Esophagus squamous epithelium (tissue), 5 donors: Measurements from ENCODE around the gene CRTAC1. TPM values are rescaled to one million over a fixed set of nuclear protein-coding genes. Genes with fewer than 3 reads are reported as not detected.

Experiments used
- DNase-seq: peaks from one replicate; lab custom pipeline; 2025; lab: John Stamatoyannopoulos, UW
- H3K27ac ChIP-seq, 4 donors: fragments of 200-600 bp; sonication (generic); one replicate each; pipeline ENCODE4 v1.5.1; 2016 to 2019; ENCODE audit warnings: mild to moderate bottlenecking in 1 of 4
- H3K27me3 ChIP-seq, 4 donors: fragments of 200-600 bp; sonication (generic); 1 replicate in 3 of 4; 2 replicates in 1 of 4; pipeline versions ENCODE4 v1.5.1 to v1.6.0; 2017 to 2021; ENCODE audit warnings: antibody characterized with exemption in 1 of 4
- H3K36me3 ChIP-seq, 3 donors: fragments of 200-600 bp; sonication (generic); one replicate each; pipeline ENCODE4 v1.5.1; 2016 to 2019
- H3K4me1 ChIP-seq, 3 donors: fragments of 200-600 bp; sonication (generic); one replicate each; pipeline ENCODE4 v1.5.1; 2017 to 2019
- H3K4me3 ChIP-seq, 4 donors: fragments of 200-600 bp; sonication (generic); 1 replicate in 3 of 4; 2 replicates in 1 of 4; pipeline ENCODE4 v1.5.1; 2016 to 2019; ENCODE audit warnings: mild to moderate bottlenecking in 2 of 4, moderate library complexity in 1 of 4
- H3K9me3 ChIP-seq, 3 donors: fragments of 200-600 bp; sonication (generic); one replicate each; pipeline ENCODE4 v1.5.1; 2016 to 2019
- POLR2A ChIP-seq, 4 donors: fragments of 450-650 bp; IDR thresholded peaks; one replicate each; pipeline ENCODE4 v1.6.1; 2017; ENCODE audit warnings: antibody characterized with exemption in 4 of 4, mild to moderate bottlenecking in 4 of 4, moderate library complexity in 3 of 4
- WGBS, 2 donors: methylation state at CpG; one replicate each; pipeline ENCODE4 v1.1.5; 2018; 5-methylcytosine and 5-hydroxymethylcytosine counted together
- intact Hi-C: fragments of 100-400 bp; cut with DNase I; formaldehyde crosslinking; loops from one replicate; pipeline ENCODE4 v1.15.0; 2022
- total RNA-seq, 4 donors: library from RNA; depleted of rRNA; stranded (reverse); fragments of >200 nt; gene quantifications; one replicate each; pipeline ENCODE4 v1.1.0, GENCODE V29; 2016
- TF ChIP-seq, protein P1 (sequence below), 6 experiments: fragments of 450-650 bp in 4 of 6; fragments of 200-600 bp in 2 of 6; sonication (generic) in 2 of 6; IDR thresholded peaks; one replicate each; pipeline ENCODE4 v1.5.1; 2016 to 2019; ENCODE audit warnings: antibody characterized with exemption in 6 of 6, mild to moderate bottlenecking in 4 of 6, moderate library complexity in 4 of 6
- donor health status: DM: yes; HTN: yes; CAD: no.

Gene CRTAC1
- total RNA-seq, 4 donors from 2014 or later, result 0.22 to 10.7 (median 2.5) TPM

DNA sequence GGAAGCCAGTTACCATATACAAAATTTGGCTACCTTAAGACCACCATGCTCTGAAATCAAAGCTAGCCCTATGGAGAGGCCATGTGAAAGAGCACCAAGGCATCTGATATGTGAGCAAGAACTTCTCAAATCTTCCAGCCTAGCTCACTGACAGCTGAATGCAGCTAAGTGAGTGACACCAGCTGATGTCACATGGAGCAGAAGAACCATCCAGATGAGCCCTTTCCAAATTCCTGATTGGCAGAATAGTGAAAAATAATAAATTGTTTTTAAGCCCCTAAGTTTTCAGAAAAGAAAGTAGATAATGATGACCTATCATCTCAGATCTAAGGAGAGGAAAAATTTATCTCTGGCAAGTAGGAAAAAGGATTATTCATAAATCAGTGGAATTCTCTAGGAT lies 85.6 kb downstream of the CRTAC1 start:
- intact Hi-C loops, result no loop called here
- DNase-seq, result no peak
- no peaks in the 10 kb centered on the region for H3K4me1 ChIP-seq
- no peak overlapping the region for H3K27ac ChIP-seq
- no peaks in the 10 kb centered on the region for H3K36me3 ChIP-seq
- no peak overlapping the region for H3K4me3 ChIP-seq
- peaks cover 0 to 30% (median 0%) of the 10 kb centered on the region in 4 donors for H3K27me3 ChIP-seq
- no peak for TF ChIP-seq POLR2A (IDR thresholded peaks at IDR 0.05)
- TF ChIP-seq, protein P1, sequence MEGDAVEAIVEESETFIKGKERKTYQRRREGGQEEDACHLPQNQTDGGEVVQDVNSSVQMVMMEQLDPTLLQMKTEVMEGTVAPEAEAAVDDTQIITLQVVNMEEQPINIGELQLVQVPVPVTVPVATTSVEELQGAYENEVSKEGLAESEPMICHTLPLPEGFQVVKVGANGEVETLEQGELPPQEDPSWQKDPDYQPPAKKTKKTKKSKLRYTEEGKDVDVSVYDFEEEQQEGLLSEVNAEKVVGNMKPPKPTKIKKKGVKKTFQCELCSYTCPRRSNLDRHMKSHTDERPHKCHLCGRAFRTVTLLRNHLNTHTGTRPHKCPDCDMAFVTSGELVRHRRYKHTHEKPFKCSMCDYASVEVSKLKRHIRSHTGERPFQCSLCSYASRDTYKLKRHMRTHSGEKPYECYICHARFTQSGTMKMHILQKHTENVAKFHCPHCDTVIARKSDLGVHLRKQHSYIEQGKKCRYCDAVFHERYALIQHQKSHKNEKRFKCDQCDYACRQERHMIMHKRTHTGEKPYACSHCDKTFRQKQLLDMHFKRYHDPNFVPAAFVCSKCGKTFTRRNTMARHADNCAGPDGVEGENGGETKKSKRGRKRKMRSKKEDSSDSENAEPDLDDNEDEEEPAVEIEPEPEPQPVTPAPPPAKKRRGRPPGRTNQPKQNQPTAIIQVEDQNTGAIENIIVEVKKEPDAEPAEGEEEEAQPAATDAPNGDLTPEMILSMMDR (IDR thresholded peaks at IDR 0.05), result no peak
- peaks cover 0 to 6% (median 0%) of the 10 kb centered on the region in 3 donors for H3K9me3 ChIP-seq

DNA sequence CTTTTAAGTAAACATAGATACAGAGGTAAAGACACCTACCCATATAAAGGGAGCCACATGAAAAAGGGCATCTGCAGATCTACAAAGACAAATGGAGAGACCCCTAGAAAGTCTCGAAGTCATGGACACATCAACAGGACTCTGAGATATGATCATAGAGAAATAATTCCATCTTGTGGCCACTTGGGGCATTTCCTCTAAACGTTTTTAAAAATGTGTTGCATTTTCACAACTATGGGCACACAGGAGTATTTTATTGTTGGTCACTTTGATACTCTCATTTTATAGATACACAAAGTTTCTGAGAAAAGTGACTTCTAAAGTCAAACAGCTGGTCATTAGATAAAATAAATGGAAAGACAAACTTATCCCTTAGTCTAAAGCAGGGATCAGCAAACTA lies 87.1 kb downstream of the CRTAC1 start:
- WGBS, 2 donors, result 59 to 71% methylated on average over 2 of the region's 2 CpGs
- Histone ChIP-seq H3K36me3 (no peaks in the 10 kb centered on the region), H3K4me1 (peaks cover 0 to 5% (median 0%) of the 10 kb centered on the region in 3 donors), H3K27me3 (peaks cover 0 to 34% (median 0%) of the 10 kb centered on the region in 4 donors), H3K27ac (no peak overlapping the region), H3K4me3 (no peak overlapping the region), H3K9me3 (peaks cover 0 to 6% (median 0%) of the 10 kb centered on the region in 3 donors)
- intact Hi-C loops, result no loop called here
- DNase-seq, result no peak
- TF ChIP-seq, protein P1 (IDR thresholded peaks at IDR 0.05), result peak in 1 of 6 experiments; percentile 24
- no peak for TF ChIP-seq POLR2A (IDR thresholded peaks at IDR 0.05)

DNA sequence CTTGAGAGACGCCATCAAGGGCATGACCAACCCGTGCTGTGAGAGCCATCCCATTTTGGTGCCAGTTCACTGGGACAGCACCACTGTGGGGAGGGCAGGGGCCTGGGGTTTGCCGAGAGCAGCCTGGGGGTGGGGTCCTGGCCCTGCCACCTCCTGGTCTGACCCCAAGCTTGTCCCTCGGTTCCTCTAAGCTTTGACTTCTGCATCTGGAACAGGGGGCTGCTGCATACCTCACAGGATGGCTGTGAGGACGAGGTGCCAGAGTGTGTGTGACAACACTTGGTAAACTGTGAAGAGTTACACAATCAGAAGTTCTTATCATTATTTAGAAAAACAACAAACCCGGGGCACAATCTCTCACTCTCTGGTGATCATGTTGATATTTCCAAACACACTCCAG lies 89.9 kb downstream of the CRTAC1 start:
- Histone ChIP-seq H3K9me3 (peaks cover 0 to 6% (median 0%) of the 10 kb centered on the region in 3 donors), H3K4me3 (no peak overlapping the region), H3K4me1 (peaks cover 0 to 5% (median 0%) of the 10 kb centered on the region in 3 donors), H3K27me3 (peaks cover 0 to 39% (median 0%) of the 10 kb centered on the region in 4 donors), H3K27ac (no peak overlapping the region), H3K36me3 (no peaks in the 10 kb centered on the region)
- 29 to 31% methylated on average over 4 to 6 of the region's 6 CpGs for WGBS, 2 donors
- TF ChIP-seq, protein P1 (IDR thresholded peaks at IDR 0.05), result no peak
- no peak for TF ChIP-seq POLR2A (IDR thresholded peaks at IDR 0.05)
- intact Hi-C loops, result no loop called here
- no peak for DNase-seq

DNA sequence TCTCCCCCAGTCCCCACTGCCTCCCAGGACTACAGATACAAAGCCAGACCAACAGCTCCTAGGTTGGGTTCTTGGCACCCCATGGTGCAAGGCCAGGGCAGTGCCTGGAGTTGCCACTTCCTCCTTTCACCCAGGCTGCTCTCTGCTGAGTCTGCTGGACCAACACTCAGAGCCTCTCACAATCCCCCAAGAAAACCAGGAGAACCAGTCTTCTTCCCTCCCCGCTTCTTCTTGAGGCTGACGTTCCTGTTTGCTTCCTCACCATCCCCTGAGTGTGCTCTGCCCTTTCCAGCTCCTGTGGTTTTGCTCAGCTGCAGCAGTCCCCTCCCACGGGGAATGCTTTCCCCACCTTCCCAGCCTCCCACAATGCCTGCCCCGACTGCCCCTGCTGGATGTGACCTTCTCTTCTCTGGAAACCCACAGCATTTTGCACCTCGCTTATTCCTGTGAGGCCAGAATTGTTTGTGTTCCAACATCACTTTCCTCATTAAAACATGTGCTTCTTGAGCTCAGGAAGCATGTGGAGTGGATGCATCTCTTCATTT lies 90.9 kb downstream of the CRTAC1 start:
- H3K27me3 ChIP-seq, result peaks cover 0 to 45% (median 0%) of the 10 kb centered on the region in 4 donors
- WGBS, 2 donors, result 36 to 54% methylated on average over 4 of the region's 5 CpGs
- DNase-seq, result no peak
- H3K4me1 ChIP-seq, result peaks cover 0 to 5% (median 0%) of the 10 kb centered on the region in 3 donors
- H3K36me3 ChIP-seq, result no peaks in the 10 kb centered on the region
- intact Hi-C loops, result no loop called here
- TF ChIP-seq POLR2A (IDR thresholded peaks at IDR 0.05), result no peak
- TF ChIP-seq, protein P1 (IDR thresholded peaks at IDR 0.05), result no peak
- no peak overlapping the region for H3K4me3 ChIP-seq
- H3K9me3 ChIP-seq, result peaks cover 0 to 5% (median 0%) of the 10 kb centered on the region in 3 donors
- H3K27ac ChIP-seq, result peak overlapping the region in 1 of 4 donors; percentile 25

DNA sequence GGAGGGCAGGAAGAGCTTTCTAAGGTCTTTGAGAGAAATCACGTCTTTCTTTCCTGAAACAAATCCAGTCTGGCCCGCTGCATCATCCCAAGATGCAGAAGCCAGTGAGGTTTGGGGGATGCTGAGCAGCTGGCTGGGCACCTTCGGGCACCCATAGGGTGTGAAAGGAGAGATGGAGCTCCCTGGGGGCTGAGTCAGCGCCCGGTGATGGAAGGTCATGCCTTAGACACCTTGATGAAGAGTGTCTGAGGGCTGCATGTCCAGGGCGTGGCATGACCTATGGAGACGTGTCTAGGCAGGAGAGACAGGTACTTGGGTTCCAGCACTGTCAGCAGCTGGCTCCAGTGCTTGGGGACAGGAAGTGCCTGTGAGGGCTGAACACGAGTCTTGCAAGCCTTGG lies 92.5 kb downstream of the CRTAC1 start:
- Histone ChIP-seq H3K27me3 (peaks cover 0 to 46% (median 0%) of the 10 kb centered on the region in 4 donors), H3K27ac (no peak overlapping the region), H3K4me1 (peaks cover 0 to 5% (median 0%) of the 10 kb centered on the region in 3 donors), H3K36me3 (no peaks in the 10 kb centered on the region), H3K9me3 (no peaks in the 10 kb centered on the region), H3K4me3 (no peak overlapping the region)
- 44 to 48% methylated on average over 5 to 7 of the region's 8 CpGs for WGBS, 2 donors
- intact Hi-C loops, result no loop called here
- no peak for TF ChIP-seq POLR2A (IDR thresholded peaks at IDR 0.05)
- TF ChIP-seq, protein P1 (IDR thresholded peaks at IDR 0.05), result no peak
- DNase-seq, result no peak
